Stimulated activated CD4-positive, alpha-beta T cell treated with anti-CD3 and anti-CD28 coated beads, Interleukin-15, amount 100 ng/mL, for 48 hours (primary cell): ENCODE data around the gene DIAPH2.
"Not testable (repeated sequence)": the region's sequence is repeated elsewhere in the genome, so short reads cannot be mapped to it uniquely, and the experiment has no call there.

Experiments
- DNase-seq, 2 donors: peaks; one replicate each; pipeline ENCODE4 v3.0.0-alpha.2; 2020; ENCODE audit warnings: low read depth in 2 of 2

Gene DIAPH2

GRCh38 chrX:96684339-96685209 is at the start of gene DIAPH2:
Gene DIAPH2, plus strand, starts transcription at chrX:96684842.
- DNase-seq = peak; percentile 45 to 54

GRCh38 chrX:96650023-96650422 is 34.6 kb upstream of the DIAPH2 start:
- no peak for DNase-seq

- no peak for DNase-seq
Observed at GRCh38 chrX:96655947-96656623, 28.6 kb upstream of the DIAPH2 start.

- DNase-seq = no peak
Observed at GRCh38 chrX:96682516-96682915, 2.1 kb upstream of the DIAPH2 start.

- no peak for DNase-seq
Observed at GRCh38 chrX:96683997-96684338, 674 bp upstream of the DIAPH2 start.

- DNase-seq = peak; percentile 26 to 28
Observed at GRCh38 chrX:96685210-96686099, 813 bp downstream of the DIAPH2 start.

- no peak for DNase-seq
Observed at GRCh38 chrX:96687776-96688175, 3.1 kb downstream of the DIAPH2 start.

- no peak for DNase-seq
Observed at GRCh38 chrX:96688789-96689188, 4.1 kb downstream of the DIAPH2 start.

GRCh38 chrX:96689991-96690390 is 5.3 kb downstream of the DIAPH2 start:
- no peak for DNase-seq

- DNase-seq = no peak
Observed at GRCh38 chrX:96692454-96692853, 7.8 kb downstream of the DIAPH2 start.

- no peak for DNase-seq
Observed at GRCh38 chrX:96692890-96693289, 8.2 kb downstream of the DIAPH2 start.

- DNase-seq = no peak
Observed at GRCh38 chrX:96693407-96693806, 8.8 kb downstream of the DIAPH2 start.

GRCh38 chrX:96696462-96696861 is 11.8 kb downstream of the DIAPH2 start:
- DNase-seq = no peak

GRCh38 chrX:96700625-96701024 is 16.0 kb downstream of the DIAPH2 start:
- DNase-seq = no peak

- DNase-seq = no peak
Observed at GRCh38 chrX:96703379-96703778, 18.7 kb downstream of the DIAPH2 start.

- no peak for DNase-seq
Observed at GRCh38 chrX:96703816-96704215, 19.2 kb downstream of the DIAPH2 start.

GRCh38 chrX:96704629-96705028 is 20.0 kb downstream of the DIAPH2 start:
- DNase-seq = no peak

- DNase-seq = no peak
Observed at GRCh38 chrX:96705905-96706304, 21.3 kb downstream of the DIAPH2 start.

GRCh38 chrX:96707804-96708203 is 23.2 kb downstream of the DIAPH2 start:
- DNase-seq = no peak

- DNase-seq = no peak
Observed at GRCh38 chrX:96710031-96710430, 25.4 kb downstream of the DIAPH2 start.

- no peak for DNase-seq
Observed at GRCh38 chrX:96713303-96713702, 28.7 kb downstream of the DIAPH2 start.

GRCh38 chrX:96714393-96714792 is 29.8 kb downstream of the DIAPH2 start:
- not testable (repeated sequence) for DNase-seq
